IMR-90 (cell line): ENCODE measurements around the gene PRELP. TPM values are rescaled to one million over a fixed set of nuclear protein-coding genes. Genes with fewer than 3 reads are reported as not detected.
A peak's percentile ranks its signal among the peaks of the same experiment; 100 is the strongest.

Source experiments
- ATAC-seq: fragments of 200-7000 bp; cut with Tn5 transposase; 2 replicates; pipeline ENCODE4 v1.9.1; 2020; ENCODE audit warnings: low read depth, mild to moderate bottlenecking, moderate library complexity
- BruUV-seq: library from RNA; stranded (reverse); fragments of 400-500 nt; replicated peaks from 2 replicates; lab custom pipeline; 2021; lab: Mats Ljungman, UMichigan
- CTCF ChIA-PET: fragments of 300-600 bp; formaldehyde crosslinking; extraction: SDS; loops from one replicate; lab custom pipeline; 2021; ENCODE audit warnings: antibody characterized with exemption; lab: Yijun Ruan, JAX
- POLR2A ChIA-PET: fragments of 300-600 bp; sonication (Branson Sonifier 250); formaldehyde crosslinking; loops from one replicate; lab custom pipeline; 2022; ENCODE audit warnings: antibody characterized with exemption; ENCODE audit not compliant: unreplicated experiment; lab: Charles Lee
- DNase-seq: peaks from one replicate; pipeline ENCODE4 v3.0.0; 2013
- H2AFZ ChIP-seq: replicated peaks from 2 replicates; pipeline ENCODE3; 2013; ENCODE audit warnings: low read length, mild to moderate bottlenecking; ENCODE audit not compliant: poor library complexity
- H2AK5ac ChIP-seq: 2 replicates; pipeline ENCODE4 v1.6.1; 2013; ENCODE audit warnings: low read depth, low read length, inconsistent platforms
- H2AK9ac ChIP-seq: replicated peaks from 2 replicates; pipeline ENCODE3; 2013; ENCODE audit warnings: mild to moderate bottlenecking, low read depth, low read length, moderate library complexity; ENCODE audit not compliant: poor library complexity
- H2BK120ac ChIP-seq: 2 replicates; pipeline ENCODE4 v1.6.1; 2013; ENCODE audit warnings: low read depth, low read length, inconsistent platforms
- H2BK15ac ChIP-seq: 3 replicates; pipeline ENCODE4 v1.6.1; 2013; ENCODE audit warnings: low read depth, low read length, inconsistent platforms
- H2BK20ac ChIP-seq: 2 replicates; pipeline ENCODE4 v1.6.1; 2013; ENCODE audit warnings: low read depth, mild to moderate bottlenecking, inconsistent platforms, low read length, moderate library complexity
- H2BK5ac ChIP-seq: 2 replicates; pipeline ENCODE4 v1.6.1; 2013; ENCODE audit warnings: mild to moderate bottlenecking, low read depth, low read length, inconsistent platforms; ENCODE audit not compliant: poor library complexity, severe bottlenecking
- H3K14ac ChIP-seq: replicated peaks from 2 replicates; pipeline ENCODE4 v1.6.1; 2013; ENCODE audit warnings: low read depth, low read length, inconsistent platforms
- H3K18ac ChIP-seq: 2 replicates; pipeline ENCODE4 v1.6.1; 2013; ENCODE audit warnings: low read depth, low read length, control low read depth
- H3K23ac ChIP-seq: 2 replicates; pipeline ENCODE4 v1.6.1; 2013; ENCODE audit warnings: low read depth, low read length, inconsistent platforms
- H3K27ac ChIP-seq: 2 replicates; pipeline ENCODE4 v1.5.1; 2013; ENCODE audit warnings: mild to moderate bottlenecking, control low read depth, low read length; ENCODE audit not compliant: insufficient read depth
- H3K27me3 ChIP-seq: 2 replicates; pipeline ENCODE4 v1.6.1; 2013; ENCODE audit warnings: low read length; ENCODE audit not compliant: control insufficient read depth, insufficient read depth
- H3K36me3 ChIP-seq: 2 replicates; pipeline ENCODE4 v1.6.1; 2013; ENCODE audit warnings: low read length, mixed read lengths; ENCODE audit not compliant: control insufficient read depth, insufficient read depth
- H3K4ac ChIP-seq: 2 replicates; pipeline ENCODE4 v1.6.1; 2013; ENCODE audit warnings: low read depth, low read length, inconsistent platforms
- H3K4me1 ChIP-seq: 2 replicates; pipeline ENCODE4 v1.6.1; 2013; ENCODE audit warnings: low read length, mixed read lengths; ENCODE audit not compliant: control insufficient read depth, insufficient read depth
- H3K4me2 ChIP-seq: 2 replicates; pipeline ENCODE4 v1.6.1; 2013; ENCODE audit warnings: low read depth, mild to moderate bottlenecking, control low read depth, low read length, moderate library complexity
- H3K4me3 ChIP-seq: 2 replicates; pipeline ENCODE4 v1.5.1; 2013; ENCODE audit warnings: low read depth, mild to moderate bottlenecking, control low read depth, low read length, moderate library complexity; ENCODE audit not compliant: insufficient read depth
- H3K56ac ChIP-seq: 2 replicates; pipeline ENCODE4 v1.6.1; 2013; ENCODE audit warnings: low read length, inconsistent platforms; ENCODE audit not compliant: insufficient read depth; ENCODE audit errors: extremely low read depth
- H3K79me1 ChIP-seq, 2 experiments: 2 replicates each; pipeline ENCODE4 v1.6.1; 2013; ENCODE audit warnings: low read length in 2 of 2, inconsistent platforms in 1 of 2, low read depth in 1 of 2
- H3K9ac ChIP-seq: 2 replicates; pipeline ENCODE4 v1.6.1; 2013; ENCODE audit warnings: low read depth, low read length, control low read depth
- H3K9me1 ChIP-seq: 2 replicates; pipeline ENCODE4 v1.6.1; 2013; ENCODE audit warnings: low read length, inconsistent platforms; ENCODE audit not compliant: insufficient read depth
- H3K9me3 ChIP-seq: 2 replicates; pipeline ENCODE4 v1.6.1; 2013; ENCODE audit warnings: low read length; ENCODE audit not compliant: control insufficient read depth, insufficient read depth
- H4K20me1 ChIP-seq: 2 replicates; pipeline ENCODE4 v1.6.1; 2013; ENCODE audit warnings: low read length, inconsistent platforms; ENCODE audit not compliant: insufficient read depth
- H4K5ac ChIP-seq: 2 replicates; pipeline ENCODE4 v1.6.1; 2013; ENCODE audit warnings: mild to moderate bottlenecking, low read depth, low read length, control low read depth
- H4K8ac ChIP-seq, 2 experiments: 2 replicates each; pipeline ENCODE4 v1.6.1; 2013; ENCODE audit warnings: low read depth in 2 of 2, low read length in 2 of 2, control low read depth in 1 of 2, inconsistent platforms in 1 of 2
- H4K91ac ChIP-seq: 2 replicates; pipeline ENCODE4 v1.6.1; 2013; ENCODE audit warnings: low read depth, low read length, inconsistent platforms; ENCODE audit not compliant: insufficient read depth
- MAZ ChIP-seq: IDR thresholded peaks from 2 replicates; pipeline ENCODE4 v1.6.1; 2012; ENCODE audit warnings: low read depth, mild to moderate bottlenecking, low read length, improper control_type of control experiment, moderate library complexity, borderline replicate concordance
- RAD21 ChIP-seq: IDR thresholded peaks from 2 replicates; pipeline ENCODE4 v1.6.1; 2012; ENCODE audit warnings: low read length, improper control_type of control experiment
- RCOR1 ChIP-seq: IDR thresholded peaks from 2 replicates; pipeline ENCODE4 v1.6.1; 2012; ENCODE audit warnings: mild to moderate bottlenecking, low read length, improper control_type of control experiment; ENCODE audit not compliant: insufficient replicate concordance
- SMC3 ChIP-seq: fragments of 150-350 bp; IDR thresholded peaks from 2 replicates; pipeline ENCODE4 v1.6.1; 2016; ENCODE audit warnings: low read depth, mild to moderate bottlenecking, antibody characterized with exemption, low read length, moderate library complexity
- WGBS, 2 experiments: methylation state at CpG; one replicate each; pipeline versions ENCODE4 v1.1.5 to v1.1.7; 2013; ENCODE audit warnings: missing lambda C conversion rate in 2 of 2; ENCODE audit not compliant: insufficient read length in 1 of 2; ENCODE audit errors: extremely low coverage in 2 of 2; 5-methylcytosine and 5-hydroxymethylcytosine counted together
- dilution Hi-C: fragments of 300-500 bp; cut with HindIII; formaldehyde crosslinking; loops from one replicate; pipeline ENCODE4 v1.14.3; 2018; ENCODE audit warnings: low sequenced_read_pairs; ENCODE audit not compliant: unreplicated experiment
- in situ Hi-C: fragments of 300-500 bp; cut with MboI; formaldehyde crosslinking; loops from 3 replicates; pipeline ENCODE4 v1.14.3; 2019; ENCODE audit warnings: low sequenced_read_pairs, inconsistent platforms, mixed read lengths
- intact Hi-C: fragments of 100-400 bp; cut with micrococcal nuclease; formaldehyde crosslinking; loops from 2 replicates; pipeline ENCODE4 v1.10.0; 2022
- polyA plus RNA-seq, 3 experiments: library from polyadenylated mRNA; depleted of rRNA; stranded (reverse); fragments of >200 nt; gene quantifications; 2 replicates each; pipeline ENCODE4 v1.2.3, GENCODE V29; 2012; ENCODE audit warnings: low replicate concordance in 1 of 3
- total RNA-seq: library from RNA; depleted of rRNA; stranded (reverse); fragments of >200 nt; gene quantifications from 2 replicates; pipeline ENCODE4 v1.2.3, GENCODE V29; 2012
- TF ChIP-seq, protein P1 (sequence below): fragments of 150-350 bp; IDR thresholded peaks from 2 replicates; pipeline ENCODE4 v1.6.1; 2016; ENCODE audit warnings: low read depth, mild to moderate bottlenecking, low read length, moderate library complexity, borderline replicate concordance

The PRELP gene
- total and polyA plus RNA-seq, 2 of the 4 experiments (the other 2 are of a cell fraction), result 0.56 TPM; not detected in 1

DNA sequence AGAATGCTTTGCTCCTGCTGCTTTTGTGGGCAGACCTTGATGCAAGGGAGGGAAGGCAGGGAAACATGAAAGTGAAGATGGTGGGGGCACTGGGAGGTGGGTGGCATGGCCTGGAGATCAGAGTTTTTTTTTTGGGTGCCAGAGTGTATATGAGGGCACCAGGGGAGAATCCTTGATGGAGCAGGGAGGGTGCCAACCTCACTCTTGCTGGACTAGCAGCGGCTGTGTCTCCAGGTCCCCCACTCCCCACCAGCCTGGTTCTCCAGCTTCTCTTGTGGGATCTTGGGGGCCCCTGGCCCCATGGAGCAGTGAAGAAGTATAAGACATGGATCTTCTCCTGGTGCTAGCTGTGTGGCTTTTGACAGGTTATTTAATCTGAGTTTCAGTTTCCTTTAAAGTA, 13.5 kb upstream of the PRELP start:
- H3K23ac ChIP-seq, result no peak overlapping the region
- H2BK120ac ChIP-seq, result no peak overlapping the region
- H4K5ac ChIP-seq, result no peak overlapping the region
- peaks cover 4% of the 10 kb centered on the region for H3K27me3 ChIP-seq
- no peak for TF ChIP-seq SMC3
- TF ChIP-seq, protein P1, sequence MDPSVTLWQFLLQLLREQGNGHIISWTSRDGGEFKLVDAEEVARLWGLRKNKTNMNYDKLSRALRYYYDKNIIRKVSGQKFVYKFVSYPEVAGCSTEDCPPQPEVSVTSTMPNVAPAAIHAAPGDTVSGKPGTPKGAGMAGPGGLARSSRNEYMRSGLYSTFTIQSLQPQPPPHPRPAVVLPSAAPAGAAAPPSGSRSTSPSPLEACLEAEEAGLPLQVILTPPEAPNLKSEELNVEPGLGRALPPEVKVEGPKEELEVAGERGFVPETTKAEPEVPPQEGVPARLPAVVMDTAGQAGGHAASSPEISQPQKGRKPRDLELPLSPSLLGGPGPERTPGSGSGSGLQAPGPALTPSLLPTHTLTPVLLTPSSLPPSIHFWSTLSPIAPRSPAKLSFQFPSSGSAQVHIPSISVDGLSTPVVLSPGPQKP, result no peak
- no peak for TF ChIP-seq MAZ
- TF ChIP-seq RAD21, result no peak
- TF ChIP-seq RCOR1, result no peak
- H4K91ac ChIP-seq, result no peak overlapping the region
- no CpG with 5 or more reads among the region's 1 CpG for WGBS, 2 experiments
- H3K36me3 ChIP-seq, result no peaks in the 10 kb centered on the region
- ChIA-PET CTCF (no interaction called here), POLR2A (no interaction called here)
- H2AFZ ChIP-seq, result no peak overlapping the region
- H3K4ac ChIP-seq, result peak overlapping the region; percentile 27; the same call in 1 of the 2 replicates
- no peak overlapping the region for H2AK9ac ChIP-seq
- no peak overlapping the region for H3K4me3 ChIP-seq
- H2BK20ac ChIP-seq, result no peak overlapping the region
- H4K20me1 ChIP-seq, result no peaks in the 10 kb centered on the region
- peaks cover 6% of the 10 kb centered on the region for H3K9me1 ChIP-seq
- in situ Hi-C loops, result no loop called here
- peaks cover 19% of the 10 kb centered on the region for H3K4me1 ChIP-seq
- no peak overlapping the region for H3K27ac ChIP-seq
- H2BK15ac ChIP-seq, result no peak overlapping the region
- H3K18ac ChIP-seq, result no peak overlapping the region
- H3K79me1 ChIP-seq, result no peaks in the 10 kb centered on the region
- H3K56ac ChIP-seq, result no peak overlapping the region
- no TSS peak for BruUV-seq
- no peak overlapping the region for H4K8ac ChIP-seq
- intact Hi-C loops, result no loop called here
- H2BK5ac ChIP-seq, result no peak overlapping the region
- dilution Hi-C loops, result no loop called here
- ATAC-seq (no peak), DNase-seq (no peak)
- H3K9ac ChIP-seq, result no peak overlapping the region
- H2AK5ac ChIP-seq, result no peak overlapping the region
- no peak overlapping the region for H3K14ac ChIP-seq
- no peaks in the 10 kb centered on the region for H3K9me3 ChIP-seq
- H3K4me2 ChIP-seq, result no peak overlapping the region
